ENCODE measurements around the gene SDHB.

SDHB gene

GRCh38 chr1:17091252-17091651 is 37.4 kb upstream of the SDHB start:
- no peak for TF ChIP-seq CTCF (IDR thresholded peaks at IDR 0.05; ENCODE audit: low read depth, low read length)
- Histone ChIP-seq H3K36me3 (no peaks in the 10 kb centered on the region), H3K4me3 (ENCODE audit: low read depth, low read length) (no peak overlapping the region), H3K27me3 (no peaks in the 10 kb centered on the region), H3K4me1 (no peaks in the 10 kb centered on the region), H3K9me3 (no peaks in the 10 kb centered on the region)
- DNase-seq: no peak

- no peak overlapping the region for H3K4me3 ChIP-seq (ENCODE audit: low read depth, low read length)
- no peak for DNase-seq
- H3K36me3 ChIP-seq: no peaks in the 10 kb centered on the region
- H3K9me3 ChIP-seq: no peaks in the 10 kb centered on the region
- no peaks in the 10 kb centered on the region for H3K4me1 ChIP-seq
- no peak for TF ChIP-seq CTCF (IDR thresholded peaks at IDR 0.05; ENCODE audit: low read depth, low read length)
- no peaks in the 10 kb centered on the region for H3K27me3 ChIP-seq
Observed at GRCh38 chr1:17089506-17089905, 35.7 kb upstream of the SDHB start.

- Histone ChIP-seq H3K4me3 (ENCODE audit: low read depth, low read length) (no peak overlapping the region), H3K4me1 (no peaks in the 10 kb centered on the region), H3K9me3 (no peaks in the 10 kb centered on the region), H3K27me3 (no peaks in the 10 kb centered on the region), H3K36me3 (no peaks in the 10 kb centered on the region)
- TF ChIP-seq CTCF (IDR thresholded peaks at IDR 0.05; ENCODE audit: low read depth, low read length): no peak
- no peak for DNase-seq
Observed at GRCh38 chr1:17086751-17087150, 32.9 kb upstream of the SDHB start.

- H3K36me3 ChIP-seq: no peaks in the 10 kb centered on the region
- no peak for DNase-seq
Observed at GRCh38 chr1:17084787-17085186, 31.0 kb upstream of the SDHB start.

GRCh38 chr1:17082761-17083160 is 28.9 kb upstream of the SDHB start:
- DNase-seq: no peak
- H3K9me3 ChIP-seq: no peaks in the 10 kb centered on the region
- no peaks in the 10 kb centered on the region for H3K27me3 ChIP-seq
- TF ChIP-seq CTCF (IDR thresholded peaks at IDR 0.05; ENCODE audit: low read depth, low read length): no peak
- H3K4me3 ChIP-seq (ENCODE audit: low read depth, low read length): no peak overlapping the region
- H3K36me3 ChIP-seq: no peaks in the 10 kb centered on the region
- no peaks in the 10 kb centered on the region for H3K4me1 ChIP-seq

More at GRCh38 chr1:17084787-17085186, 31.0 kb upstream of the SDHB start:
- H3K9me3 ChIP-seq: no peaks in the 10 kb centered on the region
- no peak overlapping the region for H3K4me3 ChIP-seq (ENCODE audit: low read depth, low read length)
- TF ChIP-seq CTCF (IDR thresholded peaks at IDR 0.05; ENCODE audit: low read depth, low read length): no peak
- H3K27me3 ChIP-seq: no peaks in the 10 kb centered on the region
- H3K4me1 ChIP-seq: no peaks in the 10 kb centered on the region

GRCh38 chr1:17081439-17081838 is 27.6 kb upstream of the SDHB start:
- Histone ChIP-seq H3K4me1 (no peaks in the 10 kb centered on the region), H3K9me3 (no peaks in the 10 kb centered on the region), H3K36me3 (no peaks in the 10 kb centered on the region), H3K27me3 (no peaks in the 10 kb centered on the region), H3K4me3 (ENCODE audit: low read depth, low read length) (no peak overlapping the region)
- TF ChIP-seq CTCF (IDR thresholded peaks at IDR 0.05; ENCODE audit: low read depth, low read length): no peak
- no peak for DNase-seq

All from BE2C (cell line).